Panc1 (cell line): ENCODE results near the gene MT1H. TPM values are rescaled to one million over a fixed set of nuclear protein-coding genes. Genes with fewer than 3 reads are reported as not detected.

Source experiments
- ATAC-seq: fragments of 200-7000 bp; cut with Tn5 transposase; 2 replicates; pipeline ENCODE4 v1.9.1; 2020; ENCODE audit warnings: mild to moderate bottlenecking, moderate library complexity
- BruUV-seq: library from RNA; stranded (reverse); fragments of 400-500 nt; replicated peaks from 2 replicates; lab custom pipeline; 2021; lab: Mats Ljungman, UMichigan
- CTCF ChIA-PET: fragments of 300-600 bp; sonication (Branson Sonifier 250); formaldehyde crosslinking; loops from one replicate; lab custom pipeline; 2022; ENCODE audit warnings: antibody characterized with exemption; lab: Charles Lee
- POLR2A ChIA-PET: fragments of 300-600 bp; sonication (Branson Sonifier 250); formaldehyde crosslinking; loops from one replicate; lab custom pipeline; 2022; ENCODE audit warnings: antibody characterized with exemption; lab: Charles Lee
- DNase-seq: peaks from one replicate; pipeline ENCODE4 v3.0.0-alpha.2; 2010; ENCODE audit warnings: low read depth, low spot score
- H3K27ac ChIP-seq: 2 replicates; pipeline ENCODE4 v1.5.1; 2011; ENCODE audit warnings: mild to moderate bottlenecking, low read length, inconsistent platforms
- H3K27me3 ChIP-seq: fragments of 200-500 bp; sonication (Bioruptor generic); 2 replicates; pipeline ENCODE4 v1.6.0; 2014; ENCODE audit warnings: low read length, inconsistent platforms; ENCODE audit not compliant: control insufficient read depth, insufficient read depth
- H3K36me3 ChIP-seq: fragments of 200-500 bp; sonication (Bioruptor generic); 2 replicates; pipeline ENCODE4 v1.5.1; 2014; ENCODE audit warnings: inconsistent platforms, mild to moderate bottlenecking, low read length, moderate library complexity; ENCODE audit not compliant: control insufficient read depth, insufficient read depth
- H3K4me1 ChIP-seq: 2 replicates; pipeline ENCODE4 v1.5.1; 2011; ENCODE audit warnings: inconsistent platforms, mild to moderate bottlenecking, low read length, moderate library complexity; ENCODE audit not compliant: control insufficient read depth, insufficient read depth
- H3K4me3 ChIP-seq, 2 experiments: 2 replicates each; pipeline ENCODE4 v1.5.1; 2011 to 2012; ENCODE audit warnings: low read depth in 2 of 2, low read length in 2 of 2, mild to moderate bottlenecking in 2 of 2, inconsistent platforms in 1 of 2, moderate library complexity in 1 of 2
- H3K9me3 ChIP-seq: fragments of 200-500 bp; sonication (Bioruptor generic); 2 replicates; pipeline ENCODE4 v1.5.1; 2014; ENCODE audit warnings: low read depth, mild to moderate bottlenecking, inconsistent platforms, low read length, moderate library complexity; ENCODE audit not compliant: control insufficient read depth, insufficient read depth
- POLR2AphosphoS5 ChIP-seq: IDR thresholded peaks from 2 replicates; pipeline ENCODE4 v1.6.1; 2012; ENCODE audit warnings: mild to moderate bottlenecking, low read depth, low read length, moderate library complexity
- SIN3A ChIP-seq: IDR thresholded peaks from 2 replicates; pipeline ENCODE4 v1.6.1; 2012; ENCODE audit warnings: low read depth, mild to moderate bottlenecking, low read length, moderate library complexity, borderline replicate concordance; ENCODE audit not compliant: insufficient read depth
- TCF7L2 ChIP-seq: IDR thresholded peaks from 2 replicates; pipeline ENCODE4 v1.6.1; 2011; ENCODE audit warnings: mild to moderate bottlenecking, low read depth, low read length, inconsistent platforms
- in situ Hi-C: cut with HindIII; loops from 2 replicates; pipeline ENCODE4 v1.10.0; 2016; ENCODE audit warnings: low sequenced_read_pairs, low pct_unique_long_range_greater_than_20kb
- intact Hi-C: fragments of 100-400 bp; cut with micrococcal nuclease; formaldehyde crosslinking; loops from one replicate; pipeline ENCODE4 v1.10.0; 2022; ENCODE audit not compliant: unreplicated experiment
- total RNA-seq: library from RNA; stranded (reverse); gene quantifications from one replicate; pipeline ENCODE4 v1.2.1, GENCODE V29; 2021; ENCODE audit not compliant: unreplicated experiment
- TF ChIP-seq, protein P1 (sequence below), 2 experiments: IDR thresholded peaks; 2 replicates each; pipeline ENCODE4 v1.6.1; 2011 to 2012; ENCODE audit warnings: low read depth in 2 of 2, control low read depth in 1 of 2, low read length in 1 of 2, mild to moderate bottlenecking in 1 of 2, moderate library complexity in 1 of 2; ENCODE audit not compliant: insufficient read depth in 1 of 2
- TF ChIP-seq, protein P2 (sequence below): fragments of 450-650 bp; IDR thresholded peaks from 2 replicates; pipeline ENCODE4 v1.5.1; 2017; ENCODE audit warnings: mild to moderate bottlenecking

The MT1H gene
- total RNA-seq, 1 experiment from 2014 or later, result not detected

DNA sequence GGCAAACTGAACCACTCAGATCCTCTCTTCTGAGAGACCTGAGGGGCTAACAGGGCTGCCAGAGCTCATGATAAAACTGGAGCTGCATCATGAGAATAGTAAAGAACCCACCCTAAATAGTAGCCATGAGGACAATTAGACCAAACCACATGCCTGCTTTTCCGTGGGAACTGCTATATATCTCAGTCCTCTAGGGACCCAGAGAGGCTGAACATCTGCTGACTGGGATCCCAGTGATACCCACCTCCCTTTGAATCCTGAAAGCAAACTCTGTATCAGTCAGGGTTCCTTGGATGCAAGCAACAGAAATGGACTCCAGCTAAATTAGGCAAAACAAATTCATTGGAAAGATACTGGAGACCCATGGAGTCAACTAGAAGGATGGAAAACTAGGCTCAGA is 19.1 kb downstream of the MT1H start:
- H3K4me3 ChIP-seq, result no peak overlapping the region
- no peak overlapping the region for H3K27ac ChIP-seq
- BruUV-seq, result no TSS peak
- H3K27me3 ChIP-seq, result no peaks in the 10 kb centered on the region
- H3K36me3 ChIP-seq, result no peaks in the 10 kb centered on the region
- TF ChIP-seq POLR2AphosphoS5, result no peak
- TF ChIP-seq SIN3A, result no peak
- TF ChIP-seq, protein P1, sequence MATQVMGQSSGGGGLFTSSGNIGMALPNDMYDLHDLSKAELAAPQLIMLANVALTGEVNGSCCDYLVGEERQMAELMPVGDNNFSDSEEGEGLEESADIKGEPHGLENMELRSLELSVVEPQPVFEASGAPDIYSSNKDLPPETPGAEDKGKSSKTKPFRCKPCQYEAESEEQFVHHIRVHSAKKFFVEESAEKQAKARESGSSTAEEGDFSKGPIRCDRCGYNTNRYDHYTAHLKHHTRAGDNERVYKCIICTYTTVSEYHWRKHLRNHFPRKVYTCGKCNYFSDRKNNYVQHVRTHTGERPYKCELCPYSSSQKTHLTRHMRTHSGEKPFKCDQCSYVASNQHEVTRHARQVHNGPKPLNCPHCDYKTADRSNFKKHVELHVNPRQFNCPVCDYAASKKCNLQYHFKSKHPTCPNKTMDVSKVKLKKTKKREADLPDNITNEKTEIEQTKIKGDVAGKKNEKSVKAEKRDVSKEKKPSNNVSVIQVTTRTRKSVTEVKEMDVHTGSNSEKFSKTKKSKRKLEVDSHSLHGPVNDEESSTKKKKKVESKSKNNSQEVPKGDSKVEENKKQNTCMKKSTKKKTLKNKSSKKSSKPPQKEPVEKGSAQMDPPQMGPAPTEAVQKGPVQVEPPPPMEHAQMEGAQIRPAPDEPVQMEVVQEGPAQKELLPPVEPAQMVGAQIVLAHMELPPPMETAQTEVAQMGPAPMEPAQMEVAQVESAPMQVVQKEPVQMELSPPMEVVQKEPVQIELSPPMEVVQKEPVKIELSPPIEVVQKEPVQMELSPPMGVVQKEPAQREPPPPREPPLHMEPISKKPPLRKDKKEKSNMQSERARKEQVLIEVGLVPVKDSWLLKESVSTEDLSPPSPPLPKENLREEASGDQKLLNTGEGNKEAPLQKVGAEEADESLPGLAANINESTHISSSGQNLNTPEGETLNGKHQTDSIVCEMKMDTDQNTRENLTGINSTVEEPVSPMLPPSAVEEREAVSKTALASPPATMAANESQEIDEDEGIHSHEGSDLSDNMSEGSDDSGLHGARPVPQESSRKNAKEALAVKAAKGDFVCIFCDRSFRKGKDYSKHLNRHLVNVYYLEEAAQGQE (IDR thresholded peaks at IDR 0.05; ENCODE audit: insufficient read depth in 1 of 2, low read depth in 2 of 2, low read length in 1 of 2), result no peak
- TF ChIP-seq, protein P2, sequence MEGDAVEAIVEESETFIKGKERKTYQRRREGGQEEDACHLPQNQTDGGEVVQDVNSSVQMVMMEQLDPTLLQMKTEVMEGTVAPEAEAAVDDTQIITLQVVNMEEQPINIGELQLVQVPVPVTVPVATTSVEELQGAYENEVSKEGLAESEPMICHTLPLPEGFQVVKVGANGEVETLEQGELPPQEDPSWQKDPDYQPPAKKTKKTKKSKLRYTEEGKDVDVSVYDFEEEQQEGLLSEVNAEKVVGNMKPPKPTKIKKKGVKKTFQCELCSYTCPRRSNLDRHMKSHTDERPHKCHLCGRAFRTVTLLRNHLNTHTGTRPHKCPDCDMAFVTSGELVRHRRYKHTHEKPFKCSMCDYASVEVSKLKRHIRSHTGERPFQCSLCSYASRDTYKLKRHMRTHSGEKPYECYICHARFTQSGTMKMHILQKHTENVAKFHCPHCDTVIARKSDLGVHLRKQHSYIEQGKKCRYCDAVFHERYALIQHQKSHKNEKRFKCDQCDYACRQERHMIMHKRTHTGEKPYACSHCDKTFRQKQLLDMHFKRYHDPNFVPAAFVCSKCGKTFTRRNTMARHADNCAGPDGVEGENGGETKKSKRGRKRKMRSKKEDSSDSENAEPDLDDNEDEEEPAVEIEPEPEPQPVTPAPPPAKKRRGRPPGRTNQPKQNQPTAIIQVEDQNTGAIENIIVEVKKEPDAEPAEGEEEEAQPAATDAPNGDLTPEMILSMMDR, result no peak
- TF ChIP-seq TCF7L2, result no peak
- ChIA-PET POLR2A (no interaction called here), CTCF (no interaction called here)
- DNase-seq (no peak), ATAC-seq (no peak)
- in situ Hi-C loops (no loop called here), intact Hi-C loops (no loop called here)
- no peaks in the 10 kb centered on the region for H3K4me1 ChIP-seq
- no peaks in the 10 kb centered on the region; the same call in 1 of the 2 replicates for H3K9me3 ChIP-seq

DNA sequence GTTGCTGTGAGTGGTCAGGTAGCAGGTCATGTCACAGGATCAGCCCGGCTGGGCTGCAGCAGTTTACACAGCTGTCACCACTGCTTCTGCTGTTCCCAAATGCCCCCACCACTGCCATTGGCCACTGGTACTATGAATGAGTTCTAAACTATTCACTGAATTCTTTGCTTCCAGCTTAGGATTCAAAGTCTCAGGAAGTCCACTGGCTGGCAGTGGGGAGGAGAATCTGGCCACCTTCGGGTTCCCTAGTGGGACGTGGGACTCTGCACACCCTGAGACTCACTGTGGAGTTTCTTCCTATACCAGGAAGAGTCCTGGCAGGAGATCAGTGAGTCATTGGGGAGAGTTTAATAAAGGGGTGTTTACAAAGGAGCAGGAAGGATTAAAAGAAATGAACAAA is 19.6 kb downstream of the MT1H start:
- no peaks in the 10 kb centered on the region for H3K4me1 ChIP-seq
- H3K27me3 ChIP-seq, result no peaks in the 10 kb centered on the region
- H3K9me3 ChIP-seq, result no peaks in the 10 kb centered on the region; the same call in 1 of the 2 replicates
- BruUV-seq, result no TSS peak
- DNase-seq (no peak), ATAC-seq (no peak)
- H3K27ac ChIP-seq, result no peak overlapping the region
- CTCF ChIA-PET, result no interaction called here
- H3K4me3 ChIP-seq, result no peak overlapping the region
- in situ Hi-C loops, result no loop called here
- POLR2A ChIA-PET, result no interaction called here
- no peaks in the 10 kb centered on the region for H3K36me3 ChIP-seq
- TF ChIP-seq, protein P1 (IDR thresholded peaks at IDR 0.05; ENCODE audit: insufficient read depth in 1 of 2, low read depth in 2 of 2, low read length in 1 of 2), result no peak
- TF ChIP-seq TCF7L2 (no peak), SIN3A (no peak), POLR2AphosphoS5 (no peak)
- TF ChIP-seq, protein P2, result no peak
- intact Hi-C loops, result no loop called here
